ENCODE data around the gene OAS2.

DNA sequence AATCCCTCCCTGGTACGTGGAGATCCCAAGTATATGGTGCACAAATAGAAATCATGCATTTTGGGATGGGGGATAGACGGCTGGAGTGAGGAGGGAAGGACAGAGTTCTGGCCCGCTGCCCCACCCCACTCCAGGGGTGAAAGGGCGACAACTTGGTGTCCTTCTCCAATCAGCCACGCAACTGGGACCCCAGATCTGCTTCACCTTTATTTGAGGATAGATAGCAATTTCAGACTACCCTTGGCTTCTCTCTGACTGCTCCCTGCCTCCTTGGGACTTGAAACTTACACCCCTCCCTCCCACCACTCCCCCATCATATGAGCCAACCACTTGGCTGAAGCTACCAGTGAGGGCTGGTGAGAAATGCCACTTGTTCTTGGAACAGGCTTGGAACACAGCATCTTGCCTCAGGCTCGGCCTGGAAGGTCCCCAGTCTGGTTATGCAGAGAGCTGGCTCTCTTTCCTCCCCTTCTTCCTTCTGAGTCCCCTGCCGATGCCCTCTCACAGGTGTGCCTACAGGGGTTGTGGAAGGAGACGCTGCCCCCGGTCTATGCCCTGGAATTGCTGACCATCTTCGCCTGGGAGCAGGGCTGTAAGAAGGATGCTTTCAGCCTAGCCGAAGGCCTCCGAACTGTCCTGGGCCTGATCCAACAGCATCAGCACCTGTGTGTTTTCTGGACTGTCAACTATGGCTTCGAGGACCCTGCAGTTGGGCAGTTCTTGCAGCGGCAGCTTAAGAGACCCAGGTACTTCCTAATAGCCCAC lies 31.9 kb upstream of the OAS2 start:
- TF ChIP-seq, protein P1, sequence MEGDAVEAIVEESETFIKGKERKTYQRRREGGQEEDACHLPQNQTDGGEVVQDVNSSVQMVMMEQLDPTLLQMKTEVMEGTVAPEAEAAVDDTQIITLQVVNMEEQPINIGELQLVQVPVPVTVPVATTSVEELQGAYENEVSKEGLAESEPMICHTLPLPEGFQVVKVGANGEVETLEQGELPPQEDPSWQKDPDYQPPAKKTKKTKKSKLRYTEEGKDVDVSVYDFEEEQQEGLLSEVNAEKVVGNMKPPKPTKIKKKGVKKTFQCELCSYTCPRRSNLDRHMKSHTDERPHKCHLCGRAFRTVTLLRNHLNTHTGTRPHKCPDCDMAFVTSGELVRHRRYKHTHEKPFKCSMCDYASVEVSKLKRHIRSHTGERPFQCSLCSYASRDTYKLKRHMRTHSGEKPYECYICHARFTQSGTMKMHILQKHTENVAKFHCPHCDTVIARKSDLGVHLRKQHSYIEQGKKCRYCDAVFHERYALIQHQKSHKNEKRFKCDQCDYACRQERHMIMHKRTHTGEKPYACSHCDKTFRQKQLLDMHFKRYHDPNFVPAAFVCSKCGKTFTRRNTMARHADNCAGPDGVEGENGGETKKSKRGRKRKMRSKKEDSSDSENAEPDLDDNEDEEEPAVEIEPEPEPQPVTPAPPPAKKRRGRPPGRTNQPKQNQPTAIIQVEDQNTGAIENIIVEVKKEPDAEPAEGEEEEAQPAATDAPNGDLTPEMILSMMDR (IDR thresholded peaks at IDR 0.05 in 4 of 5, conservative IDR thresholded peaks at IDR 0.05 in 1 of 5): no peak
- no peak for TF ChIP-seq POLR2A (IDR thresholded peaks at IDR 0.05)

Measured in gastrocnemius medialis (tissue), 4 donors.